Thymus (tissue), 11 donors: ENCODE results near the gene ERCC5. TPM values are rescaled to one million over a fixed set of nuclear protein-coding genes. Genes with fewer than 3 reads are reported as not detected.

Experiments
- DNase-seq, 9 donors: peaks; one replicate each; pipeline ENCODE4 v3.0.0-alpha.2; 2013; ENCODE audit warnings: low spot score in 9 of 9, low read depth in 6 of 9, missing footprints in 1 of 9
- H3K27ac ChIP-seq, 2 donors: one replicate each; pipeline ENCODE4 v1.5.1; 2013; ENCODE audit warnings: control low read depth in 1 of 2, low read depth in 1 of 2, low read length in 1 of 2, mild to moderate bottlenecking in 1 of 2, moderate library complexity in 1 of 2
- H3K27me3 ChIP-seq, 2 donors: one replicate each; pipeline ENCODE4 v1.5.1; 2013; ENCODE audit warnings: low read length in 1 of 2; ENCODE audit not compliant: control insufficient read depth in 2 of 2, insufficient read depth in 1 of 2
- H3K36me3 ChIP-seq, 2 donors: one replicate each; pipeline ENCODE4 v1.5.1; 2013; ENCODE audit warnings: low read length in 1 of 2, mild to moderate bottlenecking in 1 of 2, moderate library complexity in 1 of 2; ENCODE audit not compliant: control insufficient read depth in 2 of 2, insufficient read depth in 2 of 2
- H3K4me1 ChIP-seq, 2 donors: one replicate each; pipeline ENCODE4 v1.5.1; 2013; ENCODE audit warnings: low read length in 2 of 2; ENCODE audit not compliant: control insufficient read depth in 2 of 2, insufficient read depth in 2 of 2
- H3K4me3 ChIP-seq, 2 donors: one replicate each; pipeline ENCODE4 v1.5.1; 2013; ENCODE audit warnings: low read length in 2 of 2, control low read depth in 1 of 2, mild to moderate bottlenecking in 1 of 2
- H3K9me3 ChIP-seq, 2 donors: one replicate each; pipeline ENCODE4 v1.5.1; 2013; ENCODE audit warnings: low read length in 1 of 2, mild to moderate bottlenecking in 1 of 2; ENCODE audit not compliant: control insufficient read depth in 2 of 2, insufficient read depth in 1 of 2
- WGBS: extraction: QIAGEN DNeasy Blood & Tissue Kit; methylation state at CpG from one replicate; pipeline ENCODE4 v1.1.7; 2013; 5-methylcytosine and 5-hydroxymethylcytosine counted together
- polyA plus RNA-seq: library from polyadenylated mRNA; stranded (reverse); fragments of 200-250 nt; gene quantifications from one replicate; pipeline ENCODE4 v1.2.3, GENCODE V29; 2013
- total RNA-seq: library from RNA; stranded (reverse); fragments of 120-200 nt; gene quantifications from one replicate; pipeline ENCODE4 v1.2.4, GENCODE V29; 2013
- donor health status: healthy.

The ERCC5 gene
- total and polyA plus RNA-seq, 2 donors, result 71.5 to 135 TPM

- Histone ChIP-seq H3K27me3 (no peaks in the 10 kb centered on the region), H3K4me3 (no peak overlapping the region), H3K9me3 (no peaks in the 10 kb centered on the region), H3K27ac (no peak overlapping the region), H3K4me1 (no peaks in the 10 kb centered on the region), H3K36me3 (no peaks in the 10 kb centered on the region)
- DNase-seq, result no peak
- WGBS, result 96% methylated on average over 4 of the region's 4 CpGs
Measured at GRCh38 chr13:102907886-102908515, 62.2 kb downstream of the ERCC5 start.

DNA sequence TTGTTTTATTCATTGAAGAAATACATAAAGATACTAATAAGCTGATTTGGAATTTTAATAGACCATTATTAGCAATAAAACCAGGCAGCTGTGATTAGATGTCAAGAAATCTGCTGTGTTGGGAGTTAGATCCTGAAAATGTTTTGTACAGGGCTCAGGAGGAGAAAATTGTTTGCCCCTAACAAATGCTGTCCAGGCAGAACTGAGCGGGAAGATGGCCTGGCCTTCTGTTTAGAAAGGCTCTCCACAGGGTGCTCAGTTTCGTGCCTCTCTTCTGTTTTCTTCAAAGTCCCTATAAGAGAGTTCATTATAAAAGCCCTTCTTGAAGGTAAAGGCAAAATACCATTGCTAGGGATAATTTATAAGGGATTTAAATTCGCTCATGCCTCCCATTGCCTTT, 64.1 kb downstream of the ERCC5 start:
- WGBS, result 90% methylated on average over 3 of the region's 3 CpGs
- Histone ChIP-seq H3K4me3 (no peak overlapping the region), H3K4me1 (no peaks in the 10 kb centered on the region), H3K36me3 (no peaks in the 10 kb centered on the region), H3K27me3 (no peaks in the 10 kb centered on the region), H3K27ac (no peak overlapping the region), H3K9me3 (no peaks in the 10 kb centered on the region)
- no peak for DNase-seq

GRCh38 chr13:102911336-102911735, 65.5 kb downstream of the ERCC5 start:
- Histone ChIP-seq H3K4me1 (no peaks in the 10 kb centered on the region), H3K36me3 (no peaks in the 10 kb centered on the region), H3K27me3 (no peaks in the 10 kb centered on the region), H3K27ac (no peak overlapping the region), H3K4me3 (no peak overlapping the region), H3K9me3 (no peaks in the 10 kb centered on the region)
- no peak for DNase-seq
- 97% methylated on average over 6 of the region's 6 CpGs for WGBS

GRCh38 chr13:102912599-102912998, 66.8 kb downstream of the ERCC5 start:
- H3K27ac ChIP-seq, result no peak overlapping the region
- H3K4me3 ChIP-seq, result no peak overlapping the region
- WGBS, result 94% methylated on average over 3 of the region's 3 CpGs
- no peaks in the 10 kb centered on the region for H3K27me3 ChIP-seq
- H3K4me1 ChIP-seq, result no peaks in the 10 kb centered on the region
- H3K9me3 ChIP-seq, result no peaks in the 10 kb centered on the region
- no peak for DNase-seq
- no peaks in the 10 kb centered on the region for H3K36me3 ChIP-seq

DNA sequence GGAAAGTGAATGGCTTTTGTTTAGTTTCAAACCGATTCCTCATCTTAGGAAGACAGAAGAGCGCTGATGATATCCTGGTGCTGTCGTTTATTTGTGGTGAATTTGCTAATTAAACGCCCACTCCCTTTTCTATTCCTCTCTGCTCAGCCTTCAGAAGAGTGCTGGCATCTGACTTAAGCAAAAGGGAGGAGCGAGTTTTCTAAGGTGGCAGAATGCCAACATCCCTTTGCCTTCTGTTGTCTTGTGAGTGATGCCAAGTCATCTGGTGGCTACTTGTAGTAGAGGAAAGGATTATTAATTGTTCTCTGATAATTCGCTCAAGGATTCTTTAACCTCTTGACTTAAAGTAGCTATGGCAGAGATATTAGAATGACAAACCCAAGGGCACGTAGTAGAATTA, 68.1 kb downstream of the ERCC5 start:
- no peak overlapping the region for H3K4me3 ChIP-seq
- no peaks in the 10 kb centered on the region for H3K9me3 ChIP-seq
- DNase-seq, result no peak
- H3K27ac ChIP-seq, result no peak overlapping the region
- 74% methylated on average over 7 of the region's 7 CpGs for WGBS
- no peaks in the 10 kb centered on the region for H3K36me3 ChIP-seq
- no peaks in the 10 kb centered on the region for H3K27me3 ChIP-seq
- no peaks in the 10 kb centered on the region for H3K4me1 ChIP-seq

GRCh38 chr13:102914339-102914930, 68.6 kb downstream of the ERCC5 start:
- no peaks in the 10 kb centered on the region for H3K4me1 ChIP-seq
- DNase-seq, result no peak
- 92% methylated on average over 12 of the region's 12 CpGs for WGBS

GRCh38 chr13:102915393-102915930, 69.6 kb downstream of the ERCC5 start:
- no peaks in the 10 kb centered on the region for H3K9me3 ChIP-seq
- no peak overlapping the region for H3K27ac ChIP-seq
- no peak overlapping the region for H3K4me3 ChIP-seq
- 91% methylated on average over 3 of the region's 3 CpGs for WGBS
- no peaks in the 10 kb centered on the region for H3K36me3 ChIP-seq
- no peaks in the 10 kb centered on the region for H3K27me3 ChIP-seq
- no peak for DNase-seq
- H3K4me1 ChIP-seq, result no peaks in the 10 kb centered on the region

More at GRCh38 chr13:102914339-102914930, 68.6 kb downstream of the ERCC5 start:
- no peaks in the 10 kb centered on the region for H3K27me3 ChIP-seq
- H3K36me3 ChIP-seq, result no peaks in the 10 kb centered on the region
- no peak overlapping the region for H3K4me3 ChIP-seq
- H3K27ac ChIP-seq, result no peak overlapping the region
- H3K9me3 ChIP-seq, result no peaks in the 10 kb centered on the region

- Histone ChIP-seq H3K4me3 (no peak overlapping the region), H3K27ac (no peak overlapping the region), H3K4me1 (no peaks in the 10 kb centered on the region), H3K36me3 (no peaks in the 10 kb centered on the region), H3K27me3 (peaks cover 0 to 2% of the 10 kb centered on the region in 2 donors), H3K9me3 (no peaks in the 10 kb centered on the region)
- 84% methylated on average over 3 of the region's 3 CpGs for WGBS
- no peak for DNase-seq
Measured at GRCh38 chr13:102917019-102917418, 71.2 kb downstream of the ERCC5 start.

DNA sequence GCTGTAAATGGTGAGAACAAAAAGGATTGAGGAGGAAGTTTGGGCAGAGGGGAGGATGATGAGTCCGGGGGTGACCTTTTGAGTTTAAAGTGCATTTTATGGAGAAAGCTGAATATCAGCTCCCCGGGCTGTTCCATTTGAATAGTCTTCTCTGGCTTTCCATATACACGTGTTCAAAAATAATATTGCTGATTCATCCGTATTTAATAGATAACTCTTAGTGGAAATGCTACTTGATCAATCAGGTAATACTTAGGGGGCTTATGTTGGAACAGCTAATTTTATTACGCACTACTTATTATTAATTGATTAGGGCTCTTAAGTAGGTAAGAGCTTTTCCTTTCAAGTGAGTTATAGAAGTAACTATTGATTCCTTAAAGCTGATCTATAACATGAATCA, 76.4 kb downstream of the ERCC5 start:
- DNase-seq, result no peak
- Histone ChIP-seq H3K27me3 (peaks cover 0 to 2% of the 10 kb centered on the region in 2 donors), H3K4me1 (no peaks in the 10 kb centered on the region), H3K4me3 (no peak overlapping the region), H3K9me3 (no peaks in the 10 kb centered on the region), H3K27ac (no peak overlapping the region), H3K36me3 (no peaks in the 10 kb centered on the region)
- WGBS, result 93% methylated on average over 5 of the region's 5 CpGs
